ENCODE measurements around the gene DCST1. TPM values are rescaled to one million over a fixed set of nuclear protein-coding genes. Genes with fewer than 3 reads are reported as not detected.
A peak's percentile ranks its signal among the peaks of the same experiment; 100 is the strongest.

Gene DCST1
- polyA plus RNA-seq, 1 experiment = not detected

GRCh38 chr1:155077758-155078445 is 44.3 kb downstream of the DCST1 start:
- TF ChIP-seq CTCF (IDR thresholded peaks at IDR 0.05; ENCODE audit: insufficient read depth, low read depth, low read length) = no peak
- H3K36me3 ChIP-seq (ENCODE audit: control insufficient read depth, insufficient read depth, low read length) = no peaks in the 10 kb centered on the region
- CTCF ChIA-PET = interaction anchor here (0.7 to 2.1 kb wide), 5 partner anchors 14 to 60 kb away, joined by 3 to 9 read pairs (median 4); partner anchors contain the start of genes ADAM15 and EFNA4
- DNase-seq (ENCODE audit: low read depth) = no peak
- H3K27me3 ChIP-seq (ENCODE audit: control insufficient read depth, insufficient read depth, low read length) = peaks cover 32% of the 10 kb centered on the region
- POLR2A ChIA-PET = no interaction called here
- H3K4me3 ChIP-seq (ENCODE audit: low read depth, low read length) = no peak overlapping the region

GRCh38 chr1:155078469-155079209 is 45.0 kb downstream of the DCST1 start, which contains the start of gene EFNA3:
TSS of gene EFNA3 (plus strand) at chr1:155078837. CDS start at chr1:155078942, 105 bp downstream.
- ChIA-PET CTCF (interaction anchor here (0.7 to 2.1 kb wide), 8 partner anchors 10 to 138 kb away, joined by 3 to 9 read pairs (median 4); partner anchors contain the start of genes ADAM15 and EFNA4), POLR2A (no interaction called here)
- TF ChIP-seq CTCF (IDR thresholded peaks at IDR 0.05; ENCODE audit: insufficient read depth, low read depth, low read length) = no peak
- Histone ChIP-seq H3K4me3 (ENCODE audit: low read depth, low read length) (peak within 1 kb of the TSS; percentile 27), H3K27me3 (ENCODE audit: control insufficient read depth, insufficient read depth, low read length) (peaks cover 39% of the 10 kb centered on the region), H3K36me3 (ENCODE audit: control insufficient read depth, insufficient read depth, low read length) (no peaks in the 10 kb centered on the region)
- DNase-seq (ENCODE audit: low read depth) = no peak

- ChIA-PET CTCF (interaction anchor here (0.8 to 2.1 kb wide), 7 partner anchors 10 to 139 kb away, joined by 3 to 9 read pairs (median 4); partner anchors contain the start of genes ADAM15 and EFNA4), POLR2A (no interaction called here)
- Histone ChIP-seq H3K27me3 (ENCODE audit: control insufficient read depth, insufficient read depth, low read length) (peaks cover 40% of the 10 kb centered on the region), H3K36me3 (ENCODE audit: control insufficient read depth, insufficient read depth, low read length) (no peaks in the 10 kb centered on the region), H3K4me3 (ENCODE audit: low read depth, low read length) (peak overlapping the region; percentile 27)
- DNase-seq (ENCODE audit: low read depth) = no peak
- no peak for TF ChIP-seq CTCF (IDR thresholded peaks at IDR 0.05; ENCODE audit: insufficient read depth, low read depth, low read length)
These were observed 45.5 kb downstream of the DCST1 start for GRCh38 chr1:155079210-155079486.

- no peak for DNase-seq (ENCODE audit: low read depth)
- no peak for TF ChIP-seq CTCF (IDR thresholded peaks at IDR 0.05; ENCODE audit: insufficient read depth, low read depth, low read length)
- ChIA-PET CTCF (interaction anchor here (1.0 to 2.1 kb wide), 7 partner anchors 9 to 139 kb away, joined by 3 to 9 read pairs (median 4); partner anchors contain the start of gene EFNA4), POLR2A (no interaction called here)
- Histone ChIP-seq H3K36me3 (ENCODE audit: control insufficient read depth, insufficient read depth, low read length) (no peaks in the 10 kb centered on the region), H3K27me3 (ENCODE audit: control insufficient read depth, insufficient read depth, low read length) (peaks cover 40% of the 10 kb centered on the region), H3K4me3 (ENCODE audit: low read depth, low read length) (no peak overlapping the region)
These were observed 46.1 kb downstream of the DCST1 start for GRCh38 chr1:155079487-155080311.

Measured in BJ (cell line).